ENCODE data around the gene UACA. TPM values are rescaled to one million over a fixed set of nuclear protein-coding genes. Genes with fewer than 3 reads are reported as not detected.
"Not testable (repeated sequence)": the region's sequence is repeated elsewhere in the genome, so short reads cannot be mapped to it uniquely, and the experiment has no call there.

The UACA gene
- total RNA-seq, 2 donors from 2014 or later, result 49.7 to 67.1 TPM

DNA sequence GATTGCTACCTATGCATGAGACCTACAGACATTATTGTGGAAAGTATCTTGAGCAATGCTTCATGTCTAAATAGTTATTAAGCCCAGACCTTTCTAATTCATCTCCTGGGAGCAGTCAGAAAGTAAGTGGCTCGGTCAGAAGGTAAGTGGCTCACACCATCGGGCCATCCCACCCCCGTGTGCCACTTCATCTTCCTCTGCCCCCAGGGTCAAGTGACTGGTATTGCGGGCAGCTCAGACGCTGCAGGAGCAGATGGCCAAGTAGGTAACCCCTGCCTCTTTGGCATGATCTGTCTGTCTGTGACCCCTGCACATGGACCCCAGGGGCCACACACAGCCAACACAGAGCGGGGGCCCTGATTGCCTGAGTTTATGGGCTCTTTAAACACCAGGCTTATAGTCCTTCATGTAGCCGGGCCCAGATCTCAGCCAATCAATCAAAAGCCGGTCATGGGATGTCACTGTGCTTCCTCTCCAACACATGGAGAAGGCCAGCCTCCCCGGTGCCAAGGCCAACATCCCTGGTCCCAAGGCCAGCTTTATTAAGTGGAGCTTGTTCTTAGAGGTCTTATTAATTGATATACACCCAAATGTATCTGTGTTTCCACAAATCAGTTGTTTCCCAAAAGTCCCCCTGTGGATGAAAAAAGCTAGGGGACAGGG is 47.7 kb upstream of the UACA start:
- Mint-ChIP-seq H3K27ac (no peak overlapping the region), H3K27me3 (ENCODE audit: insufficient read depth) (no peaks in the 10 kb centered on the region), H3K36me3 (ENCODE audit: low read depth) (no peaks in the 10 kb centered on the region), H3K4me3 (no peak overlapping the region), H3K4me1 (peaks cover 20% of the 10 kb centered on the region), H3K9me3 (peaks cover 9% of the 10 kb centered on the region)
- H3K36me3 ChIP-seq (ENCODE audit: control insufficient read depth, insufficient read depth, low read length), result no peaks in the 10 kb centered on the region
- H3K27me3 ChIP-seq (ENCODE audit: control insufficient read depth, insufficient read depth, low read length, poor library complexity, severe bottlenecking), result no peaks in the 10 kb centered on the region
- 94 to 96% methylated on average over 9 of the region's 9 CpGs for WGBS, 2 experiments (ENCODE audit: insufficient coverage in 1 of 2, insufficient read length in 1 of 2)
- peaks cover 6% of the 10 kb centered on the region for H3K4me1 ChIP-seq (ENCODE audit: control insufficient read depth, insufficient read depth, low read length)
- no peak overlapping the region for H3K4me3 ChIP-seq (ENCODE audit: low read length)
- H3K27ac ChIP-seq (ENCODE audit: low read depth, low read length), result no peak overlapping the region
- peak; percentile 40 for DNase-seq
- H3K9ac ChIP-seq (ENCODE audit: extremely low read depth, low read length, poor library complexity, severe bottlenecking), result no peak overlapping the region
- peak; percentile 48 for TF ChIP-seq CTCF (conservative IDR thresholded peaks at IDR 0.05)
- H3K9me3 ChIP-seq (ENCODE audit: control insufficient read depth, low read length), result peaks cover 18% of the 10 kb centered on the region

- Histone ChIP-seq H3K27ac (ENCODE audit: low read depth, low read length) (no peak overlapping the region), H3K9ac (ENCODE audit: extremely low read depth, low read length, poor library complexity, severe bottlenecking) (no peak overlapping the region), H3K27me3 (ENCODE audit: control insufficient read depth, insufficient read depth, low read length, poor library complexity, severe bottlenecking) (no peaks in the 10 kb centered on the region), H3K4me1 (ENCODE audit: control insufficient read depth, insufficient read depth, low read length) (peaks cover 3% of the 10 kb centered on the region), H3K9me3 (ENCODE audit: control insufficient read depth, low read length) (no peaks in the 10 kb centered on the region), H3K4me3 (ENCODE audit: low read length) (no peak overlapping the region), H3K36me3 (ENCODE audit: control insufficient read depth, insufficient read depth, low read length) (no peaks in the 10 kb centered on the region)
- Mint-ChIP-seq H3K4me1 (peaks cover 3% of the 10 kb centered on the region), H3K27ac (no peak overlapping the region), H3K4me3 (no peak overlapping the region), H3K9me3 (peaks cover 11% of the 10 kb centered on the region), H3K36me3 (ENCODE audit: low read depth) (no peaks in the 10 kb centered on the region), H3K27me3 (ENCODE audit: insufficient read depth) (no peaks in the 10 kb centered on the region)
- DNase-seq, result peak; percentile 13
- 93 to 94% methylated on average over 8 of the region's 9 CpGs for WGBS, 2 experiments (ENCODE audit: insufficient coverage in 1 of 2, insufficient read length in 1 of 2)
- TF ChIP-seq CTCF (conservative IDR thresholded peaks at IDR 0.05), result no peak
These were observed 43.8 kb upstream of the UACA start for GRCh38 chr15:70806992-70807712.

GRCh38 chr15:70804388-70804787 is 41.0 kb upstream of the UACA start:
- H3K9ac ChIP-seq (ENCODE audit: extremely low read depth, low read length, poor library complexity, severe bottlenecking); H3K4me3 ChIP-seq (ENCODE audit: low read length); H3K36me3 Mint-ChIP-seq (ENCODE audit: low read depth); H3K4me3 Mint-ChIP-seq; H3K36me3 ChIP-seq (ENCODE audit: control insufficient read depth, insufficient read depth, low read length); DNase-seq; H3K27me3 Mint-ChIP-seq (ENCODE audit: insufficient read depth); H3K9me3 ChIP-seq (ENCODE audit: control insufficient read depth, low read length); H3K27ac ChIP-seq (ENCODE audit: low read depth, low read length); H3K27me3 ChIP-seq (ENCODE audit: control insufficient read depth, insufficient read depth, low read length, poor library complexity, severe bottlenecking); H3K4me1 ChIP-seq (ENCODE audit: control insufficient read depth, insufficient read depth, low read length); H3K27ac Mint-ChIP-seq; H3K9me3 Mint-ChIP-seq; H3K4me1 Mint-ChIP-seq: not testable (repeated sequence)
- WGBS, 2 experiments (ENCODE audit: insufficient coverage in 1 of 2, insufficient read length in 1 of 2), result 94 to 96% methylated on average over 3 to 9 of the region's 9 CpGs
